HG02623 (cell line): ENCODE results near the gene PLCD4.

ENCODE experiments used
- ATAC-seq: cut with Tn5 transposase; IDR thresholded peaks from one replicate; pipeline ENCODE4 v1.9.1; 2021; ENCODE audit warnings: moderate library complexity; ENCODE audit not compliant: unreplicated experiment

The PLCD4 gene

DNA sequence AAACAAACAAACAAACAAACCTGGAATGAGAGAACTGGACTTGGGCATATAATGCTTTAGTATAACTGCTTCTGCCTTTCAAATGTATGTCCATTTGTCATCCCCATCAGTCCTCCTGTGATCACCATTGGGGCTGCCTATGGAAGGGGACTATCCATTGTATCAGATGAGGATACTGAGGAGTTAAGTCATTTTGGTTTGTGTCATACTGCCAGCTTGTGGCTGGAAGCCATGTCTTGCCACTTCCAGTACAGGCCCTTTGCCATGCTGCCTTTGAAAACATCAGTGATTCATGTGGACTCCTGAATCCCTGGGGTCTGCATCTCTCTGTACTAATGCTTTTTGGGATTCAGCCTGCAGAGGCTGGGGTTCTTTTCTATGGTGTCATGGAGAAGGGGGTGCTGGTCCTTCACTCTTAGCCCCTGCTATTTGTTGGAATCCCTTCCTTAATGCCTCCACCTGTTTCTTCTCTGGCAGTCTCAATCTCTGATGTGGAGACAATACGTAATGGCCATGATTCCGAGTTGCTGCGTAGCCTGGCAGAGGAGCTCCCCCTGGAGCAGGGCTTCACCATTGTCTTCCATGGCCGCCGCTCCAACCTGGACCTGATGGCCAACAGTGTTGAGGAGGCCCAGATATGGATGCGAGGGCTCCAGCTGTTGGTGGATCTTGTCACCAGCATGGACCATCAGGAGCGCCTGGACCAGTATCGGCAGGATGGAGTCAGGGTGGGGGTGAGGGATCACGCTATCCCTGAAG is 10.6 kb downstream of the PLCD4 start:
- no peak for ATAC-seq

DNA sequence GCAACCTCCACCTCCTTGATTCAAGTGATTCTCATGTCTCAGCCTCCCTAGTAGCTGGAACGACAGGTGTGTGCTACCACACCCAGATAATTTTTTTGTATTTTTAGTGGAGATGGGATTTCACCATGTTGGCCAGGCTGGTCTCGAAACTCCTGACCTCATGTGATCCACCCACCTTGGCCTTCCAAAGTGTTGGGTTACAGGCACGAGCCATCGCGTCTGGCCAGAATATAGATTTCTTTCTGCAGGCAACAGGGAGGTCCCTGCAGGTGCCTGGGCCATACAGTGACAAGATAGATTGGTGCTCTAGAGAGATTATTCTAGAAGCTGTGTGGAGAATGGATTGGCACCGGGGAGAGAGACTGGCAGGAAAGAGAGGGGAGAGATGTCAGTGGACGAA is 13.3 kb downstream of the PLCD4 start:
- no peak for ATAC-seq

DNA sequence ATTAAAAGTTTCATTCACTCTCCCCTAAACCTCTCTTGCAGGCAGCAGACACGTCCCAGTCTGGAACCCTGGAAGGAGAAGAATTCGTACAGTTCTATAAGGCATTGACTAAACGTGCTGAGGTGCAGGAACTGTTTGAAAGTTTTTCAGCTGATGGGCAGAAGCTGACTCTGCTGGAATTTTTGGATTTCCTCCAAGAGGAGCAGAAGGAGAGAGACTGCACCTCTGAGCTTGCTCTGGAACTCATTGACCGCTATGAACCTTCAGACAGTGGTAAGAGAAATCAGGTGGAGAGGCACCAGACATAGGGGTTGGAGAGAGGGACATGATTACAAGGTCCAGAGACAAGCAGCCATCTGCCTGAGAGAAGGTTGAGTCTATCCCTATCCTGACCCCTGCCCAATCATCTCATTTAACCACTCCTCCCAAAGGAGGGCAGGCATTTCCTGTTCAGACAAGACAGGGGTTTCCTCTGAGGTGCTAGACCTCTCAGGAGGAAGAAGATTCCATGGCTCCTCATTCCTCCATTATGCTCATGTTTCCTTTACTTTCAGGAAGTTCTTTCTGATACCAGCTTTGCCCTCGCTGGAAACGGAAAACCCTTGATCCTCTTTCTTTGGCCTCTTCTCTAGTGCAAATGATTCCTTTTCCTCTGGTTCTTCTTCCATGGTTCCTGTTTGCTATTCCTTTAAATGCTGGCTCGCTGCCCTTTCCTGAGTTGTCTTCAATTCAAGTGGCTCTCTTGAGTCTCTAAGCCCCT is 15.1 kb downstream of the PLCD4 start:
- no peak for ATAC-seq

- ATAC-seq = no peak
These were observed 15.6 kb downstream of the PLCD4 start for GRCh38 chr2:218623366-218623705.

- no peak for ATAC-seq
These were observed 18.7 kb downstream of the PLCD4 start for GRCh38 chr2:218626369-218626768.

DNA sequence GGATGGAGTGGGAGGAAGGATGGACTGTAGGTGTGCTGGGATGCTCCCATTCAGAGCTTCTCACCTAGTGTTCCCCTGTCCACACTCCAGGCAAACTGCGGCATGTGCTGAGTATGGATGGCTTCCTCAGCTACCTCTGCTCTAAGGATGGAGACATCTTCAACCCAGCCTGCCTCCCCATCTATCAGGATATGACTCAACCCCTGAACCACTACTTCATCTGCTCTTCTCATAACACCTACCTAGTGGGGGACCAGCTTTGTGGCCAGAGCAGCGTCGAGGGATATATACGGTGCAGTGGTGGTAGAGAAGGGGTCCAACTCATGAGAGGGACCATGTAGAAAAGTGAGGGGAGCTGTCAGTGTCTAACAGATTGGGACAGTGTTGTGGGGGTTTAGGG is 20.2 kb downstream of the PLCD4 start:
- ATAC-seq = no peak

DNA sequence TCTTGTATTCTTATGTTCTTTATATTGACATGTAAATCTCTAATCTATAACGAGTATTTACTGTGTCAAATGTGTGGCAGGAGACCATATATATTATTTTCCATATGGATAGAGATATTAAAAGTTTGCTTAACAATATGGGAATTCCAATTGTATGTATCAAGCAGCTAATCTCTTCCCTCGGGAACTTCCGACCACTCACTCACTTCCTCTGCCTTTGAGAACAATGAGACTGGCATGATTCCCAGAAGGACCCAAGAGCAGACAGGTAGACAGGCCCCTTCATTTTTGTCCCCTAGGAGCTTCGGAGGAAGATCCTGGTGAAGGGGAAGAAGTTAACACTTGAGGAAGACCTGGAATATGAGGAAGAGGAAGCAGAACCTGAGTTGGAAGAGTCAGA is 24.1 kb downstream of the PLCD4 start:
- ATAC-seq = no peak

GRCh38 chr2:218635719-218636118 is 28.0 kb downstream of the PLCD4 start:
- no peak for ATAC-seq

- ATAC-seq = no peak
These were observed 30.7 kb downstream of the PLCD4 start for GRCh38 chr2:218638372-218638771.

- ATAC-seq = no peak
These were observed 34.5 kb downstream of the PLCD4 start for GRCh38 chr2:218642121-218642656.

- ATAC-seq = no peak
These were observed 35.1 kb downstream of the PLCD4 start for GRCh38 chr2:218642786-218643185.

GRCh38 chr2:218643751-218644310 is 36.1 kb downstream of the PLCD4 start:
- no peak for ATAC-seq

DNA sequence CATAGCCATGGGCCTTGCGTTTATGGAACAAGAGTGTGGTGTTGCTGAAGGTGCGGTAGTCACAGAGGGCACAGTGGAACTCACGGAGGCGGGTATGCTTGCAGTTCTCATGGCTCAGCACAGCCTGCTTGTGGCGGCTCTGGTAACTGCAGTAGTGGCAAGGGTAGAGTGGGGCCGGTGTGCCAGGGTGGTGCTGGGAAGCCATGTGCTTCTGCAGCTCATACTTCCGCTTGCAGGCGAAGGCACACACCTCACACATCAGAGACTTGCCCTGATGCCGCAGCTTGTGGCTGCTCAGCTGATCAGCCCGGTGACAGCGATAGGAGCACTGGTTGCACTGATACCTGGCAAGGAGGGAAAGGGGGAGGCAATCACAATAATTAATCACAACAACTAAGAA is 37.0 kb downstream of the PLCD4 start:
- no peak for ATAC-seq

DNA sequence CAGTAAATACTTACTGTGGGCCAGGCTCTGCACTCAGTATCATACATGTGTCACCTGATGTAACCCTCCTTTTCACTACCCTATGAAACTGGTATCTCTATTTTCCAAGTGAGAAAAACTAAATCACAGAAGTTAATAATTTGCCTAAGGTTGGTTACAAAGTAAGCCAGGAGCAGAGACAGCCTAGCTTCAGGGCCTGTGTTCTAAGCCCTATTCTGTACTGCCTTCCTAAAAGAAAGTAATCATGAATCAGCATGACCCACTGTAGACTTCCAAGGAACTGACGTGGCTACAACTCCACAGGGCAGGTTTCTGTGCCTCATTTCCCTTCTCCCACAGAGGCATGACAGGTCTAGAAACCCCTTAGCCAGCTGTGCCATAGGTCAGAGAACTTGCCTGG is 37.4 kb downstream of the PLCD4 start:
- no peak for ATAC-seq

DNA sequence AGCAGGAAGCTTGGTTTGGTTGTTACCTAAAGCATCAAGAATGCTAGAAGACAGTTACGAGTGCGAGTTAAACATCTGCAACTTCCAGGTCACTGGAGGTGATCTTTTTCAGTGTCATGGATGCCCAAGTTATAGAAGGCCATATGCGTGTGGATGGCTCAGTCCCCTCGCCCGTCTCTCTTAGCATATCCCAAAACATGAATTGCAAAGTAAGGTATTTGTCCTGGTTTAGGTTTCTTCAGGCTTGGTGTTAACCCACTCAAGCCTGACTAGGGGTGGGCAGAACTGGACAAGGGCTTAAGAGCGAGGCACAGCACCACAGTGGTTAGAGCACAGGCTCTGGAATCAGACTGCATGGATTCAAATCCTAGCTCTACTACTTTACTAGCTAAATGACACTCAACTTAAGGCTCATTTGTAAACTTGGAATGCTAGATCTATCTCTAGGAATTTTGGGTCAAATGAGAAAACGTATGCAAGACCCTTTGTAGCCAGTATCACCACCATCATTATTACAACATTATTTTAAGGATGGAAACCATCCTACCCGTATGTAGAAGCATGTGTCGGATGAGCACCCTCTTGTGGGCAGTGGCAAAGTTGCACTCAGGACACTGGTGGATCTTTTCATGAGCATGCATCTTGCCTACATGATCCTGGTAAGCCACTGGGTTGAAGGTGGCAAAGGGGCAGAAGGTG is 40.5 kb downstream of the PLCD4 start:
- ATAC-seq = peak; percentile 44

DNA sequence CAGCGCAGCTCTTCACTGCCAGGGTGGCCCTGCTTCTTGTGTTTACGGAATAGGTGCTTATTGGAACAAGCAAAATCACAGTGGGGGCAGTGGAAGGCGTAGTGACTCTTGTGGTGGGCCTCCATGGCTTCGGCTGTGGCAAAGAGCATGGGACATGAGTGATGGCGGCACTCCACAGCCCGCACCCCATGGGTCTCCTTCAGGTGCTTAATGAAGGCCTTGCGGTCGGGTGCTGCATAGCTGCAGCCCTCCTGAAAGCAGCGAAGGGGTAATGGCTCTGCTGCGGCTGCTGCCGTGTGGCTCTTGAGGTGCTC is 41.0 kb downstream of the PLCD4 start:
- ATAC-seq = peak; percentile 23

DNA sequence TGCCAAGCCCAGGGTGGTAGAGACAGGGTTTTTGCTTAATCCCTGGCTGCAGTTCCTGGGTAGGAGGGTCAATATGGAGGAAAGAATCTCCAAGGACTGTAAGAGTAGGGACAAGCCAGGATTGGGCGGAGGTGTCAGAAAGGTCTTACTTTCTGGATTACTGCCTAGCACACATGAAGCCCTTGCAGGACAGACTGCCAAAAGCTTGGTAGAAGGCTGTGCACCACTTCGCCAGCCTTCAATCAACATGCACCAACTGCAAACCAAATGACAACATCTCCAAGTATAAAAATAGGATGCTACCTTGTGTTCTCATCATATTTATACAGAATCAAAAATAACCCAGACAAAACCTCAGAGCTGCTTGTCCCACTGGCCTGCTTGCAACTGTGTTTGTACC is 48.1 kb downstream of the PLCD4 start:
- ATAC-seq = no peak

- peak; percentile 27 for ATAC-seq
These were observed 51.1 kb downstream of the PLCD4 start for GRCh38 chr2:218658671-218659257.

DNA sequence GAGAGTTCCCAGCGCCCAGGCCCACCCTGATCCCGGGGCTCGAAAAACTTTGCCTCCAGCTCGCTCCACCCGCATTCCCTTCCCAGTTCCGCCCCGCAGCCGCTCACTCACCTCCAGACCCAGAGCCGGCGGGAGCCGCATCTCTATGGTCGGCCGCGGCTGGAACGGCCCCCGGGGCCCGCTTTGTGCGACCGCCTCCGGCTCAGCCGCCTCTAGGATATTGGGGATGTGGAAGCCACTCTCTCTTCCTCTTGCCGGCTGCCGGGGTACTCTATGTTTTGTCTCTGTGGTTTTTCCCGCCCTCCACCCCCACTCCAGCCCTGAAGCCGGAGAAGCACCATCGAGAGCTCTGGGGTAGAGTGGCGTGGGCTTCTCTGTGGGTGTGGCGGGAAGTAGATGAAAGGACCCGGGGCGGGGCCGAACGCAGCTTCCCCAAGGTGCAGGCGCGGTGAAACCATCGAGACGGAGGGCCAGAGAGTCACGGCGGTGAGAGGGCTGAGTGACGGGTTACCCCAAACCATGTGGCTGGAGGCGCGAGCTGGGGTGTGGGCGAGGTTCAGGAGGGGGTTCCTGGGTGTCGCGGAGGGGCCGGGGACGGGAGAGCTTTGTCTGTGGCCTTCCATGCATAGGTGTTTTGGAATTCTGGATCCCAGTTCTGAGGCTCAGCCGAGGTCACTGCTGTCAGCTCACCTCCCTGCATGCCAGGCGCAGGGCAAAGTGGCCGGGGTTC is 51.7 kb downstream of the PLCD4 start, which contains the start of the genes BCS1L and ZNF142:
TSS of gene BCS1L (plus strand) at position 426 of the 730 bp plus-strand sequence. CDS start 1,305 bp downstream, outside the sequence.
TSS of gene ZNF142 (minus strand) at position 366 of the 730 bp plus-strand sequence. CDS start 3,194 bp downstream, outside the sequence.
- peak; percentile 93 for ATAC-seq

DNA sequence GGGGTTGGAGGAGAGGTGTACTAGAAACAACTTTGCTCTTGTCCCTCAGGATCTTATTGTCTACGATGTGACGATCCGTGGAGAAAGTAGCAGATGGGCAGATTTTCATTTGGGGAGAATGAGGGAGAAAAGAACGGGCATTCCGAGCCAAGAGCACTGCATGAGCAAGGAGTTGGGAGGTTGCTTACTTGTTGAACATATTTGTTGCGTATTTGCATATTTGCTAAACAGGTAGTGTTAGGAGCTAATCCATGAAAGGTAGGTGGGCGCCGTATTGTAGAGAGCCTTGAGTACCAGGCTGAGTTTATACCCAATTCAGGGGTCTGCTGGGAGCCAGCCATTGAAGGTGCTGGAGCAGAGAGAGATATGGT is 52.3 kb downstream of the PLCD4 start:
- ATAC-seq = no peak
